Stomach (tissue), 19 donors: ENCODE measurements around the gene SOSTDC1. TPM values are rescaled to one million over a fixed set of nuclear protein-coding genes. Genes with fewer than 3 reads are reported as not detected.
A peak's percentile ranks its signal among the peaks of the same experiment; 100 is the strongest.

Experiments
- DNase-seq, 2 donors: peaks; one replicate each; pipeline versions ENCODE4 v3.0.0 to v3.0.0-alpha.2; 2013 to 2019
- H3K27ac ChIP-seq, 5 donors: fragments of 200-600 bp in 4 of 5; sonication (generic) in 4 of 5; one replicate each; pipeline ENCODE4 v1.5.1; 2013 to 2019; ENCODE audit warnings: mild to moderate bottlenecking in 1 of 5, moderate library complexity in 1 of 5
- H3K27me3 ChIP-seq, 3 donors: fragments of 200-600 bp; sonication (generic); one replicate each; pipeline ENCODE4 v1.5.1; 2017 to 2019; ENCODE audit warnings: mixed run types in 1 of 3
- H3K36me3 ChIP-seq, 4 donors: fragments of 200-600 bp; sonication (generic); 1 replicate in 3 of 4; 2 replicates in 1 of 4; pipeline ENCODE4 v1.5.1; 2016 to 2019
- H3K4me1 ChIP-seq, 4 donors: fragments of 200-600 bp; sonication (generic); one replicate each; pipeline ENCODE4 v1.5.1; 2016 to 2019
- H3K4me3 ChIP-seq, 4 donors: fragments of 200-600 bp; sonication (generic) in 3 of 4; one replicate each; pipeline ENCODE4 v1.5.1; 2016 to 2019; ENCODE audit warnings: mild to moderate bottlenecking in 1 of 4
- H3K9me3 ChIP-seq, 4 donors: fragments of 200-600 bp; sonication (generic); one replicate each; pipeline ENCODE4 v1.5.1; 2016 to 2019
- CTCF ChIP-seq, 7 experiments: fragments of 450-650 bp in 4 of 7; fragments of 200-600 bp in 3 of 7; sonication (generic) in 3 of 7; IDR thresholded peaks; one replicate each; pipeline ENCODE4 v1.5.1; 2016 to 2019; ENCODE audit warnings: antibody characterized with exemption in 7 of 7, control low read depth in 2 of 7, mild to moderate bottlenecking in 1 of 7
- EP300 ChIP-seq: sonication (generic); formaldehyde crosslinking; IDR thresholded peaks from one replicate; pipeline ENCODE4 v1.6.1; 2017; ENCODE audit warnings: antibody characterized with exemption
- POLR2A ChIP-seq, 4 donors: fragments of 450-650 bp; IDR thresholded peaks; one replicate each; pipeline ENCODE4 v1.6.1; 2016; ENCODE audit warnings: antibody characterized with exemption in 4 of 4, control low read depth in 2 of 4, mild to moderate bottlenecking in 1 of 4, moderate library complexity in 1 of 4
- POLR2AphosphoS5 ChIP-seq, 3 donors: sonication (generic); formaldehyde crosslinking; IDR thresholded peaks; one replicate each; pipeline ENCODE4 v1.6.1; 2016; ENCODE audit warnings: antibody characterized with exemption in 3 of 3
- WGBS, 5 donors: extraction: QIAGEN DNeasy Blood & Tissue Kit in 3 of 5; methylation state at CpG; one replicate each; pipeline versions ENCODE4 v1.1.5 to v1.1.7; 2013 to 2018; 5-methylcytosine and 5-hydroxymethylcytosine counted together
- intact Hi-C: fragments of 100-400 bp; cut with DNase I; formaldehyde crosslinking; loops from one replicate; pipeline ENCODE4 v1.15.1; 2023; ENCODE audit warnings: low total_unique reads
- long read RNA-seq, 10 donors: transcript quantifications; one replicate each; lab custom pipeline, GENCODE V29; 2026
- polyA plus RNA-seq, 3 donors: library from polyadenylated mRNA; stranded (reverse); fragments of 200-250 nt; gene quantifications; one replicate each; pipeline ENCODE4 v1.2.3, GENCODE V29; 2013
- total RNA-seq, 5 donors: library from RNA; depleted of rRNA; stranded (reverse); fragments of >200 nt; gene quantifications; one replicate each; pipeline versions ENCODE4 v1.1.0 to v1.2.3, GENCODE V29; 2014 to 2016
- donor health status: healthy with polysubstance abuse.
- donor health status: Bipolar disorder and iron deficiency.
- donor health status: healthy.

SOSTDC1 gene
- total RNA-seq (10 to 100 TPM in 2 of 5 donors, 1 to 10 TPM in 1, under 1 TPM in 1, not detected in 1; 0.89 to 18.7 (median 13.6) TPM), polyA plus RNA-seq (10 to 100 TPM in 1 of 3 donors, 1 to 10 TPM in 1, under 1 TPM in 1; 0.90 to 21.2 (median 5.9) TPM)
- long read RNA-seq, donor 1, partial matches to known transcripts: 0 of 2 reads
- long read RNA-seq, donor 1, other reads (novel, unspliced or antisense): 0 of 2 reads
- long read RNA-seq, donor 2, transcript SOSTDC1-201 (2 exons, 1,869 nt): major isoform, 5 of 5 reads
- long read RNA-seq, donor 2, partial matches to known transcripts: 0 of 5 reads
- long read RNA-seq, donor 2, other reads (novel, unspliced or antisense): 0 of 5 reads
- long read RNA-seq, donor 3, partial matches to known transcripts: 0 of 3 reads
- long read RNA-seq, donor 3, other reads (novel, unspliced or antisense): 0 of 3 reads
- long read RNA-seq, donor 4, partial matches to known transcripts: 0 of 1 reads
- long read RNA-seq, donor 4, other reads (novel, unspliced or antisense): 0 of 1 reads
- long read RNA-seq, donor 5, transcript SOSTDC1-201 (2 exons, 1,869 nt): major isoform, 12 of 12 reads
- long read RNA-seq, donor 5, partial matches to known transcripts: 0 of 12 reads
- long read RNA-seq, donor 5, other reads (novel, unspliced or antisense): 0 of 12 reads
- long read RNA-seq, donor 6, transcript SOSTDC1-201 (2 exons, 1,869 nt): major isoform, 6 of 6 reads
- long read RNA-seq, donor 6, partial matches to known transcripts: 0 of 6 reads
- long read RNA-seq, donor 6, other reads (novel, unspliced or antisense): 0 of 6 reads
- long read RNA-seq, donor 7, transcript SOSTDC1-201 (2 exons, 1,869 nt): major isoform, 5 of 5 reads
- long read RNA-seq, donor 7, partial matches to known transcripts: 0 of 5 reads
- long read RNA-seq, donor 7, other reads (novel, unspliced or antisense): 0 of 5 reads
- long read RNA-seq, donor 8, transcript SOSTDC1-201 (2 exons, 1,869 nt): major isoform, 7 of 7 reads
- long read RNA-seq, donor 8, partial matches to known transcripts: 0 of 7 reads
- long read RNA-seq, donor 8, other reads (novel, unspliced or antisense): 0 of 7 reads
- long read RNA-seq, donor 9, transcript SOSTDC1-201 (2 exons, 1,869 nt): major isoform, 5 of 5 reads
- long read RNA-seq, donor 9, partial matches to known transcripts: 0 of 5 reads
- long read RNA-seq, donor 9, other reads (novel, unspliced or antisense): 0 of 5 reads
- long read RNA-seq, donor 10, partial matches to known transcripts: 0 of 2 reads
- long read RNA-seq, donor 10, other reads (novel, unspliced or antisense): 0 of 2 reads

GRCh38 chr7:16465469-16466361 lies at the start of gene SOSTDC1:
Gene SOSTDC1 (minus strand): TSS chr7:16465738. CDS start chr7:16465668, 70 bp downstream.
- no peaks in the 10 kb centered on the region for H3K36me3 ChIP-seq
- H3K4me3 ChIP-seq: peak within 1 kb of the TSS; percentile 0 to 34 (median 29)
- no peaks in the 10 kb centered on the region for H3K27me3 ChIP-seq
- no peak for TF ChIP-seq POLR2A (IDR thresholded peaks at IDR 0.05)
- TF ChIP-seq CTCF (IDR thresholded peaks at IDR 0.05): no peak
- TF ChIP-seq EP300: no peak
- TF ChIP-seq POLR2AphosphoS5 (IDR thresholded peaks at IDR 0.05): no peak
- peak in 1 of 2 donors; percentile 74 for DNase-seq
- 7 to 13% (median 9%) methylated on average over 10 of the region's 10 CpGs for WGBS, 5 donors
- H3K4me1 ChIP-seq: peaks cover 0 to 24% (median 2%) of the 10 kb centered on the region in 4 donors
- H3K9me3 ChIP-seq: no peaks in the 10 kb centered on the region
- intact Hi-C loops: no loop called here
- peak within 1 kb of the TSS; percentile 11 to 72 (median 38) for H3K27ac ChIP-seq

- intact Hi-C loops: no loop called here
- Histone ChIP-seq H3K4me1 (no peaks in the 10 kb centered on the region), H3K27me3 (no peaks in the 10 kb centered on the region)
Observed at GRCh38 chr7:16514729-16515128, 49.2 kb upstream of the SOSTDC1 start.

GRCh38 chr7:16514271-16514670 lies 48.7 kb upstream of the SOSTDC1 start:
- intact Hi-C loops: no loop called here
- H3K27me3 ChIP-seq: no peaks in the 10 kb centered on the region
- no peaks in the 10 kb centered on the region for H3K4me1 ChIP-seq
- WGBS, 5 donors: 57 to 72% (median 63%) methylated on average over 1 of the region's 1 CpG
- no peak for DNase-seq
- H3K4me3 ChIP-seq: no peak overlapping the region
- no peak for TF ChIP-seq POLR2AphosphoS5 (IDR thresholded peaks at IDR 0.05)
- H3K36me3 ChIP-seq: no peaks in the 10 kb centered on the region
- H3K9me3 ChIP-seq: no peaks in the 10 kb centered on the region
- H3K27ac ChIP-seq: no peak overlapping the region

More at GRCh38 chr7:16514729-16515128, 49.2 kb upstream of the SOSTDC1 start:
- no peak overlapping the region for H3K4me3 ChIP-seq
- H3K27ac ChIP-seq: no peak overlapping the region
- TF ChIP-seq POLR2A (IDR thresholded peaks at IDR 0.05) (no peak), CTCF (IDR thresholded peaks at IDR 0.05) (no peak), POLR2AphosphoS5 (IDR thresholded peaks at IDR 0.05) (no peak), EP300 (no peak)
- no peaks in the 10 kb centered on the region for H3K9me3 ChIP-seq
- DNase-seq: no peak
- H3K36me3 ChIP-seq: no peaks in the 10 kb centered on the region

GRCh38 chr7:16512097-16512496 lies 46.6 kb upstream of the SOSTDC1 start:
- DNase-seq: no peak
- Histone ChIP-seq H3K36me3 (no peaks in the 10 kb centered on the region), H3K27ac (no peak overlapping the region), H3K4me1 (no peaks in the 10 kb centered on the region), H3K4me3 (no peak overlapping the region), H3K27me3 (no peaks in the 10 kb centered on the region), H3K9me3 (no peaks in the 10 kb centered on the region)
- WGBS, 5 donors: 85 to 95% (median 91%) methylated on average over 7 of the region's 7 CpGs
- intact Hi-C loops: no loop called here
- TF ChIP-seq POLR2AphosphoS5 (IDR thresholded peaks at IDR 0.05): no peak
